Breast epithelium (tissue), 4 donors: ENCODE results near the gene TMEM41B. TPM values are rescaled to one million over a fixed set of nuclear protein-coding genes. Genes with fewer than 3 reads are reported as not detected.
"Not testable (repeated sequence)": the region's sequence is repeated elsewhere in the genome, so short reads cannot be mapped to it uniquely, and the experiment has no call there.

Experiments
- DNase-seq, 2 donors: peaks; one replicate each; pipeline ENCODE4 v3.0.0-alpha.2; 2019; ENCODE audit warnings: low spot score in 2 of 2
- H3K27ac ChIP-seq, 2 donors: fragments of 200-600 bp; sonication (generic) in 1 of 2; one replicate each; pipeline ENCODE4 v1.5.1; 2016 to 2019; ENCODE audit warnings: mild to moderate bottlenecking in 1 of 2
- H3K27me3 ChIP-seq, 2 donors: fragments of 200-600 bp; sonication (generic) in 1 of 2; one replicate each; pipeline versions ENCODE4 v1.5.1 to v1.6.0; 2017 to 2019; ENCODE audit warnings: control low read depth in 1 of 2, mild to moderate bottlenecking in 1 of 2
- H3K36me3 ChIP-seq: fragments of 200-600 bp; one replicate; pipeline ENCODE4 v1.5.1; 2019
- H3K4me1 ChIP-seq, 2 donors: fragments of 200-600 bp; sonication (generic); one replicate each; pipeline ENCODE4 v1.5.1; 2016 to 2019; ENCODE audit warnings: control low read depth in 1 of 2
- H3K4me3 ChIP-seq, 3 donors: fragments of 200-600 bp; sonication (generic); 1 replicate in 2 of 3; 2 replicates in 1 of 3; pipeline ENCODE4 v1.5.1; 2016 to 2019; ENCODE audit warnings: mild to moderate bottlenecking in 3 of 3, moderate library complexity in 2 of 3
- H3K9me3 ChIP-seq, 2 donors: fragments of 200-600 bp; sonication (generic) in 1 of 2; one replicate each; pipeline ENCODE4 v1.5.1; 2016 to 2019; ENCODE audit warnings: control low read depth in 1 of 2
- POLR2A ChIP-seq: fragments of 450-650 bp; IDR thresholded peaks from one replicate; pipeline ENCODE4 v1.6.1; 2016; ENCODE audit warnings: antibody characterized with exemption, mild to moderate bottlenecking, moderate library complexity
- POLR2AphosphoS5 ChIP-seq, 3 donors: sonication (generic); formaldehyde crosslinking; IDR thresholded peaks; one replicate each; pipeline ENCODE4 v1.6.1; 2017; ENCODE audit warnings: antibody characterized with exemption in 3 of 3
- intact Hi-C: fragments of 100-400 bp; cut with DNase I; formaldehyde crosslinking; loops from one replicate; pipeline ENCODE4 v1.15.1; 2023; ENCODE audit warnings: low total_unique reads
- total RNA-seq, 3 donors: library from RNA; depleted of rRNA; stranded (reverse); fragments of >200 nt; gene quantifications; one replicate each; pipeline ENCODE4 v1.1.0, GENCODE V29; 2016
- TF ChIP-seq, protein P1 (sequence below), 3 donors: fragments of 450-650 bp; IDR thresholded peaks; one replicate each; pipeline ENCODE4 v1.5.1; 2016 to 2017; ENCODE audit warnings: antibody characterized with exemption in 3 of 3, mild to moderate bottlenecking in 3 of 3, moderate library complexity in 3 of 3

The TMEM41B gene
- total RNA-seq, 3 donors from 2014 or later = 19.2 to 42.3 (median 38.0) TPM

DNA sequence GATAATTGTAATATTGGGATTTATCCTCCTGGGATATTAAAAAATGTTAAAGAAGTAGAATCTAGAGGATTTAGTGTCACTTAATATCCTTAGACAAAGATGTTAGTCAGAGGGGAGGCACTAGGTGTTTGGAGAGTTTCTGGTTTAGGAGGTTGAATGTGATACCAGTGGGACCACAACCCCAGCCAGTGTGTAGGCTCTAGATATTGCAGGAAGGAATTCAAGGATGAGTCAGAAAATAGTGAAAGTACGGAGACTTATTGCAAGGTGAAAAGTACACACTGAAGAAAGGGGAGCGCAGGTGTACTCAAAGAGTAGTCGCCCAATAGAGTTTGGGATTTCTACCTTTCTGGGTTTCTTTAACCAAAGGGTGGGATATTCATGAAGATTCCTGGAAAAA lies 5.7 kb upstream of the TMEM41B start:
- Histone ChIP-seq H3K27ac (no peak overlapping the region), H3K4me1 (no peaks in the 10 kb centered on the region), H3K9me3 (no peaks in the 10 kb centered on the region), H3K4me3 (no peak overlapping the region), H3K36me3 (no peaks in the 10 kb centered on the region), H3K27me3 (no peaks in the 10 kb centered on the region)
- DNase-seq = no peak
- TF ChIP-seq POLR2AphosphoS5 (IDR thresholded peaks at IDR 0.05) = no peak
- intact Hi-C loops = no loop called here

DNA sequence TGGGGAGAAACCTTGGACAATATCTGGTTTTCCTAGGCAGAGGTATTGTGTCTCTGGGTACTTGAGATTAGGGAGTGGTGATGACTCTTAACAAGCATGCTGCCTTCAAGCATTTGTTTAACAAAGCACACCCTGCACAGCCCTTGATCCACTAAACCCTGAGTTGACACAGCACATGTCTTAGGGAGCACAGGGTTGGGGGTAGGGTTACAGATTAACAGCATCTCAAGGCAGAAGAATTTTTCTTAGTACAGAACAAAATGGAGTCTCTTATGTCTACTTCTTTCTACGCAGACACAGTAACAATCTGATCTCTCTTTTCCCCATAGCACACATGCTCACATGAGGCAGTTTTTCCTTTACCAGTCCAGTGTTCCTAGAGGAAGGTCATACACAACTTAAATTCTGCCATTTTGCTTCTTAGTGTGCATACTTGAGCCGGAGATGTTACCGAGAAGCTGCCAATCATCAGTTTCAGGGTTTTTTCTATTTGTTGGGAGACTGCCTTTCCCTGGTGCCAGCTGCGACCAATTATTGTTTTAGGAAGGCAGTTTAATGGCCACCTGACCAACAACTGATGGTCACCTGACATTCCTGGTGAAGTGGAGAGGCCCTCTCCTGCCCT lies 5.1 kb upstream of the TMEM41B start:
- DNase-seq, H3K27me3 ChIP-seq, H3K4me3 ChIP-seq, H3K36me3 ChIP-seq, H3K9me3 ChIP-seq, H3K4me1 ChIP-seq, H3K27ac ChIP-seq: not testable (repeated sequence)
- intact Hi-C loops = loop anchor here (10.0 kb wide), 1 partner anchor 45 kb away; no protein-coding TSS in a partner anchor

DNA sequence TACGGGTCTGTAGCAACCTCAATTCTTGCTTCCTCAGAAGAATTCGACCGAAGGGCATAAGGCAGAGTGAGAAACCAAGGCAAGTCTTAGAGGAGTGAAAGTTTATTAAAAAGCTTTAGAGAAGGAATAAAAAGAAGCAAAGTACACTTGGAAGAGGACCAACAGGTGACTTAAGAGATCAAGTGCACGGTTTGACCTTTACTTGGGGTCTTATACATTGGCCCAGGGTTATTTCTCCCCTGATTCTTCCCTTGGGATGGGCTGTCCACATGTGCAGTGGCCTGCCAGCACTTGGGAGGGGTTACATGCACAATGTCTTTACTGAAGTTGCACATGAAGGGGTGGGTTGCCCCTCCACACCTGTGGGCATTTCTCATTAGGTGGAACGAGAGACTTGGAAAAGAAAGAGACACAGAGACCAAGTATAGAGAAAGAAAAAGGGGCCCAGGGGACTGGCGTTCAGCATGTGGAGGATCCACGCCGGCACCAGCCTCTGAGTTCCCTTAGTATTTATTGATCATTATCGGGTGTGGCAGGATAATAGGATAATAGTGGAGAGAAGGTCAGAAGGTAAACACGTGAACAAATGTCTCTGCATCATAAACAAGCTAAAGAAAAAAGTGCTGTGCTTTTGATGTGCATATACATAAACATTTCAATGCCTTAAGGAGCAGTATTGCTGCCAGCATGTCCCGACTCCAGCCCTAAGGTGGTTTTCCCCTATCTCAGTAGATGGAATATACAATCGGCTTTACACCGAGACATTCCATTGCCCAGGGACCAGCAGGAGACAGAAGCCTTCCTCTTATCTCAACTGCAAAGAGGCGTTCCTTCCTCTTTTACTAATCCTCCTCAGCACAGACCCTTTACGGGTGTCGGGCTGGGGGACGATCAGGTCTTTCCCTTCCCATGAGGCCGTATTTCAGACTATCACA lies 4.3 kb upstream of the TMEM41B start:
- not testable (repeated sequence) for H3K36me3 ChIP-seq, H3K27me3 ChIP-seq, H3K9me3 ChIP-seq, DNase-seq, H3K27ac ChIP-seq, H3K4me3 ChIP-seq, H3K4me1 ChIP-seq
- intact Hi-C loops = loop anchor here (10.0 kb wide), 1 partner anchor 46 kb away; no protein-coding TSS in a partner anchor

DNA sequence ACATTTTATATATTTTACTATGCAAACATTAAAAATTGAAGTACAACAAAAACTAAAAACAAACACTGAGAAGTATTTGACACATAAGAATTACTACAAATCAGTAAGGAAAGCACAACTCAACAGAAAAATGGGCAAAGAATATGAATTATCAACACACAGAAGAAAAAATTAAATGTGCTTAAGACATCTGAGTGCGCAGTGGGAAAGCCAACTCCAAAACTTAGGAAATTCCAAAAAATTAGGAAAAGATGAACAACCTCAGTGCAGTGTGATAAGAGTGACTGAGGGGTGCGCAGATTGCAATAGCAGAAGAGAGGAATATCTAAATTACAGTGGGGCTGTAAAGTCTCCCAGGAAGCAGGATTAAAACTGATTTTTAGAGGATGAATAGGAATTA lies 1.9 kb upstream of the TMEM41B start:
- no peak overlapping the region for H3K4me3 ChIP-seq
- TF ChIP-seq, protein P1, sequence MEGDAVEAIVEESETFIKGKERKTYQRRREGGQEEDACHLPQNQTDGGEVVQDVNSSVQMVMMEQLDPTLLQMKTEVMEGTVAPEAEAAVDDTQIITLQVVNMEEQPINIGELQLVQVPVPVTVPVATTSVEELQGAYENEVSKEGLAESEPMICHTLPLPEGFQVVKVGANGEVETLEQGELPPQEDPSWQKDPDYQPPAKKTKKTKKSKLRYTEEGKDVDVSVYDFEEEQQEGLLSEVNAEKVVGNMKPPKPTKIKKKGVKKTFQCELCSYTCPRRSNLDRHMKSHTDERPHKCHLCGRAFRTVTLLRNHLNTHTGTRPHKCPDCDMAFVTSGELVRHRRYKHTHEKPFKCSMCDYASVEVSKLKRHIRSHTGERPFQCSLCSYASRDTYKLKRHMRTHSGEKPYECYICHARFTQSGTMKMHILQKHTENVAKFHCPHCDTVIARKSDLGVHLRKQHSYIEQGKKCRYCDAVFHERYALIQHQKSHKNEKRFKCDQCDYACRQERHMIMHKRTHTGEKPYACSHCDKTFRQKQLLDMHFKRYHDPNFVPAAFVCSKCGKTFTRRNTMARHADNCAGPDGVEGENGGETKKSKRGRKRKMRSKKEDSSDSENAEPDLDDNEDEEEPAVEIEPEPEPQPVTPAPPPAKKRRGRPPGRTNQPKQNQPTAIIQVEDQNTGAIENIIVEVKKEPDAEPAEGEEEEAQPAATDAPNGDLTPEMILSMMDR (IDR thresholded peaks at IDR 0.05) = no peak
- TF ChIP-seq POLR2A (no peak), POLR2AphosphoS5 (IDR thresholded peaks at IDR 0.05) (no peak)
- no peaks in the 10 kb centered on the region for H3K36me3 ChIP-seq
- H3K27ac ChIP-seq = no peak overlapping the region
- no peak for DNase-seq
- intact Hi-C loops = loop anchor here (10.0 kb wide), 1 partner anchor 48 kb away; no protein-coding TSS in a partner anchor
- H3K27me3 ChIP-seq = no peaks in the 10 kb centered on the region
- no peaks in the 10 kb centered on the region for H3K9me3 ChIP-seq
- H3K4me1 ChIP-seq = peaks cover 0 to 5% of the 10 kb centered on the region in 2 donors

DNA sequence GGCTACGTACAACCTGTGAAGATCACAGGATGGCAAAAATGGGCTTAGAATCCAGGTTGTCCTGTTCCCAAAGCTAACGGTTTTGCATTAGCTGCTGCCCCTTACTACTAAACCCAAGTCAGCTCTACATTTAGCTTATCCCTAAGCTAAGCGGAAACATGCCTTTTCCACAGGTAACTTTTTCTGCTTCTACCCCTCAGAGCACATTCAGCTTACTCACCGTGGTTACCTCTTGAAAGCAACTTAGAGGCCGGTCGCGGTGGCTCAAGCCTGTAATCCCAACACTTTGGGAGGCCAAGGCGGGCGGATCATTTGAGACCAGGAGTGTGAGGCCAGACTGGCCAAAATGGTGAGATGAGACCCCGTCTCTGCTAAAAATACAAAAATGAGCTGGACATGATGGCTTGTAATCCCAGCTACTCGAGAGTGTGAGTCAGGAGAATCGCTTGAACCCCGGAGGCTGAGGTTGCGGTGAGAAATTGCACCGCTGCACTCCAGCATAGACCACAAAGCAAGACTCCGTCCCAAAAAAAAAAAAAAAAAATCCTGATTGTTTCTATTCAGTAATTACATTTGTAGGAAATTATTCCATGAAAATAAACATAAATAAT lies 790 bp upstream of the TMEM41B start:
- peak overlapping the region; percentile 91 to 92 for H3K27ac ChIP-seq
- H3K4me3 ChIP-seq = peak overlapping the region; percentile 82 to 99 (median 89)
- peaks cover 0 to 5% of the 10 kb centered on the region in 2 donors for H3K4me1 ChIP-seq
- intact Hi-C loops = loop anchor here (10.0 kb wide), 1 partner anchor 50 kb away; no protein-coding TSS in a partner anchor
- H3K36me3 ChIP-seq = no peaks in the 10 kb centered on the region
- TF ChIP-seq POLR2AphosphoS5 (IDR thresholded peaks at IDR 0.05) (no peak), POLR2A (no peak)
- TF ChIP-seq, protein P1 (IDR thresholded peaks at IDR 0.05) = no peak
- no peaks in the 10 kb centered on the region for H3K27me3 ChIP-seq
- no peaks in the 10 kb centered on the region for H3K9me3 ChIP-seq
- no peak for DNase-seq

DNA sequence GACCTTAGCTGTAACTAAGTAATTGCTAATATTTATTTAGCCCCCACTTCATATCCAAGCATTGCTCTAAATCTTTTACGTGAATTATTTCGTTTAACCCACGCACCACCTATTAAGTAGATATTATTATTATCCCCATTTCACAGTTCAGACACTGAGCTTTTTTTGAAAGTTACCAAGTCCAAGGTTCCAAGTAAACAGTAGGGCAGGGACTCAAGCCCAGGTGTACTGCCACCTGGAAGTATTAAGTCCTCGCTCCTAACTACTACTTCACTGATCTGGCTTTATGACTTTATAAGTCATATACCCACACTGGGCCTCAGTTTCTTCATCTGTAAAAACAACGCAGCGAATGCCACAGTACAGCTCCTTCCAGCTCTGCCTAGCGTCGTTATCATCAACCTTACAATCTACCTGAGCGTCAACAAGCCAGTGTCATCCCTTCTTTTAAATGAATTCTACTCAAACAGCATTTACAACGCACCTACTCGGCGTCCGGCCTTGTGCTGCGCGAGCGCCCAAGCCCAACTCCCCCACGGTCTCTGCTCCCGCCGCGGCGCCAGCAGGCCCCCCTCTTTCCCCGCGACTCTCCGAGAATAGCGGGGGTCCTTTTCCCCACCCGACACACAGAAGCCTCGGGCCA lies 624 bp downstream of the TMEM41B start:
- intact Hi-C loops = loop anchor here (10.0 kb wide), 1 partner anchor 51 kb away; no protein-coding TSS in a partner anchor
- no peaks in the 10 kb centered on the region for H3K27me3 ChIP-seq

More for the DNA sequence above, 624 bp downstream of the TMEM41B start:
- TF ChIP-seq POLR2A = no peak
- no peak for TF ChIP-seq POLR2AphosphoS5 (IDR thresholded peaks at IDR 0.05)
- TF ChIP-seq, protein P1 (IDR thresholded peaks at IDR 0.05) = no peak
- Histone ChIP-seq H3K27ac (peak overlapping the region; percentile 91 to 92), H3K9me3 (no peaks in the 10 kb centered on the region), H3K36me3 (no peaks in the 10 kb centered on the region), H3K4me3 (peak overlapping the region; percentile 82 to 99 (median 89)), H3K4me1 (peaks cover 0 to 5% of the 10 kb centered on the region in 2 donors)
- DNase-seq = no peak
